GM12873 (cell line): ENCODE measurements around the gene NUP214.

ENCODE experiments used
- TF ChIP-seq, protein P1 (sequence below): IDR thresholded peaks from 2 replicates; pipeline ENCODE4 v1.5.1; 2012; ENCODE audit warnings: low read depth, mild to moderate bottlenecking, moderate library complexity, low read length, control low read depth; ENCODE audit not compliant: insufficient read depth; ENCODE audit errors: missing control alignments

The NUP214 gene

DNA sequence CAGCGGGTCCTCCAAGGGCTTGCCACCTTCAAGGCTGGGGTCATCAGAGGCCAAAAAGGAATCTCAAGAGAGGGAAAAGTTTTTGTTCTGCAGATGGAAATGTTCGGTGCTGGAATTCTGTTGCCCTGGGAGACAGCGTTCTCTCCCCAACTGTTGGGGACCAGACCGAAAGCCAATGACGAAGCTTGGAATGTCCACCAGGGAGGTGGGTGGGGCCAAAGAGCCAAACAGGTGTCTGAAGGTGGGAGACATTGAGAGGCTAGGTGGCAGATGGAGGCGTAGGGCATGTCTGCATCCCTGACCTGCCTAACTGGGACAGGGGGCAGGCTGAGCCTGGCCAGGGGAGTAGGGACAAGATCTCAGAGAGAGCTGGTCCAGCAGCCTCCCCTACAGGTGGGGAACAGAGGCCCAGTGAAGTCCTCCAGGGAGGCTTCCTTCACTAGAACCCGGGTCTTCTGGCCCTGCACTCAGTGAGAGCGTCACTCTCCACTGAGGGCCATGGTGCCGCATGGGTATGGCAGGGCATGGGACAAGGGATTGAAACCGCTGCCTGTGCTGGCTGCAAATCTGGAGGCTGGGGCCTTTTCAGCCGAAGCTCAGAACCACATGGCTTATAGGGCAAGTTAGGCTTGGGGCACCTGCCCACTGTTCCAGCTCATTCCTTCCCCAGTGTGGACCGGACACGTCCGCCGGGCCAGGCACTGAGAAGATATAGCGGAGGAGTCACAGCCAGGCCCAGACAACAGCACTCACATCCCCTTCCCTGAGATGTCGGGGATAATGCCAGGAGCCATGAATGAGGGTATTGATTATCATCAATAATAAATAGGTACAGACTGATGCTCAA is 156.0 kb downstream of the NUP214 start:
- TF ChIP-seq, protein P1, sequence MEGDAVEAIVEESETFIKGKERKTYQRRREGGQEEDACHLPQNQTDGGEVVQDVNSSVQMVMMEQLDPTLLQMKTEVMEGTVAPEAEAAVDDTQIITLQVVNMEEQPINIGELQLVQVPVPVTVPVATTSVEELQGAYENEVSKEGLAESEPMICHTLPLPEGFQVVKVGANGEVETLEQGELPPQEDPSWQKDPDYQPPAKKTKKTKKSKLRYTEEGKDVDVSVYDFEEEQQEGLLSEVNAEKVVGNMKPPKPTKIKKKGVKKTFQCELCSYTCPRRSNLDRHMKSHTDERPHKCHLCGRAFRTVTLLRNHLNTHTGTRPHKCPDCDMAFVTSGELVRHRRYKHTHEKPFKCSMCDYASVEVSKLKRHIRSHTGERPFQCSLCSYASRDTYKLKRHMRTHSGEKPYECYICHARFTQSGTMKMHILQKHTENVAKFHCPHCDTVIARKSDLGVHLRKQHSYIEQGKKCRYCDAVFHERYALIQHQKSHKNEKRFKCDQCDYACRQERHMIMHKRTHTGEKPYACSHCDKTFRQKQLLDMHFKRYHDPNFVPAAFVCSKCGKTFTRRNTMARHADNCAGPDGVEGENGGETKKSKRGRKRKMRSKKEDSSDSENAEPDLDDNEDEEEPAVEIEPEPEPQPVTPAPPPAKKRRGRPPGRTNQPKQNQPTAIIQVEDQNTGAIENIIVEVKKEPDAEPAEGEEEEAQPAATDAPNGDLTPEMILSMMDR = no peak

GRCh38 chr9:131282175-131282574 is 156.8 kb downstream of the NUP214 start:
- TF ChIP-seq, protein P1 = no peak

- TF ChIP-seq, protein P1 = no peak
Observed at GRCh38 chr9:131282688-131283422, 157.5 kb downstream of the NUP214 start.
